ENCODE results near the gene DDX20. TPM values are rescaled to one million over a fixed set of nuclear protein-coding genes. Genes with fewer than 3 reads are reported as not detected.

Gene DDX20
- total RNA-seq, 1 donor from 2014 or later = 5.9 TPM

DNA sequence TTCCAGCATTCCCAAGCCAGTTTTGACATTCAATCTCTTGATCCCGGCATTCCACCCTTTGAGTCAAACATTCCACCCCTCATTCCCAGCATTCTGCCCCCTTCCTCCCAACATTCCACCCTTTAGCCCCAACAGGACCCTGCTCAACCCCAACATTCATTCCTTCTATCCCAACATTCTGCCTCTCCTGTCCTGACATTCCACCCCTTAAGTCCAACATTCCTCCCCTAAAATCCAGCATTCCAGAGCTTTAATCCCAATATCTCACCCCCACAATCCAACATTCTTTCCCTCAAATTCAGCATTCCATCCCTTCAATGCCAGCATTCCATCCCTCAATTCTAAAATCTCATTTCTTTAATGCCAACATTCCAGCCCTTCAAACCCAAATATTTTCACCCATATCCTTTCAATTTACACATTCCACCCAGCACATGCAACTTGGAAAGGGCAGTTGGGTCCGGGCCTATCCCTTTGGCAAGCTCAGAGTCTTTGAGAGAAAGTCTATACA lies 22.9 kb downstream of the DDX20 start:
- H3K27me3 ChIP-seq (ENCODE audit: low read depth) = no peaks in the 10 kb centered on the region
- TF ChIP-seq, protein P1, sequence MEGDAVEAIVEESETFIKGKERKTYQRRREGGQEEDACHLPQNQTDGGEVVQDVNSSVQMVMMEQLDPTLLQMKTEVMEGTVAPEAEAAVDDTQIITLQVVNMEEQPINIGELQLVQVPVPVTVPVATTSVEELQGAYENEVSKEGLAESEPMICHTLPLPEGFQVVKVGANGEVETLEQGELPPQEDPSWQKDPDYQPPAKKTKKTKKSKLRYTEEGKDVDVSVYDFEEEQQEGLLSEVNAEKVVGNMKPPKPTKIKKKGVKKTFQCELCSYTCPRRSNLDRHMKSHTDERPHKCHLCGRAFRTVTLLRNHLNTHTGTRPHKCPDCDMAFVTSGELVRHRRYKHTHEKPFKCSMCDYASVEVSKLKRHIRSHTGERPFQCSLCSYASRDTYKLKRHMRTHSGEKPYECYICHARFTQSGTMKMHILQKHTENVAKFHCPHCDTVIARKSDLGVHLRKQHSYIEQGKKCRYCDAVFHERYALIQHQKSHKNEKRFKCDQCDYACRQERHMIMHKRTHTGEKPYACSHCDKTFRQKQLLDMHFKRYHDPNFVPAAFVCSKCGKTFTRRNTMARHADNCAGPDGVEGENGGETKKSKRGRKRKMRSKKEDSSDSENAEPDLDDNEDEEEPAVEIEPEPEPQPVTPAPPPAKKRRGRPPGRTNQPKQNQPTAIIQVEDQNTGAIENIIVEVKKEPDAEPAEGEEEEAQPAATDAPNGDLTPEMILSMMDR (IDR thresholded peaks at IDR 0.05; ENCODE audit: borderline replicate concordance) = no peak
- H3K4me1 ChIP-seq = peaks cover 8% of the 10 kb centered on the region
- H3K36me3 ChIP-seq = peaks cover 20% of the 10 kb centered on the region
- H3K4me3 ChIP-seq = no peak overlapping the region
- H3K27ac ChIP-seq (replicated peaks) = no peak overlapping the region
- H3K9me3 ChIP-seq (replicated peaks) = no peaks in the 10 kb centered on the region
- intact Hi-C loops (cut with micrococcal nuclease) = no loop called here
- DNase-seq = no peak

DNA sequence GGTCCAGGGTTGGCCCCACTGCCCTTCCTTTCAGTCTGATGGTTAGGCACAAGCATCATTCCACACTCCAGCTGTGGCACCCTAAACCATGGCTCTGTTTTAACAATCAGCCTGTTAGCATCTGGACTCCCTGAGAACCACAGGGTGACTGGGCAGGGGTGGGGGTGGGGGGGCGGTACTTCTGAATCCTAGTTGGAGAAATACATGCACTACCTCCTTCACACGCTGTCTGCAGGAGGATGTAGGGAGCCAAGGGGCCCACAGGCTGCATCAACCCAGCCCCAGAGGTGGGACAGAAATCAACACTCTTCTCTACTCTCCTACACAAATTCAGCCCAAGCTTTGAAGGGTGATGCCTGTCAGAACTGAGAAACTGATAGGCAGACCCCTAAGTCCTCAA lies 23.8 kb downstream of the DDX20 start:
- Histone ChIP-seq H3K4me3 (no peak overlapping the region), H3K9me3 (replicated peaks) (no peaks in the 10 kb centered on the region)
- intact Hi-C loops (cut with micrococcal nuclease) = no loop called here

DNA sequence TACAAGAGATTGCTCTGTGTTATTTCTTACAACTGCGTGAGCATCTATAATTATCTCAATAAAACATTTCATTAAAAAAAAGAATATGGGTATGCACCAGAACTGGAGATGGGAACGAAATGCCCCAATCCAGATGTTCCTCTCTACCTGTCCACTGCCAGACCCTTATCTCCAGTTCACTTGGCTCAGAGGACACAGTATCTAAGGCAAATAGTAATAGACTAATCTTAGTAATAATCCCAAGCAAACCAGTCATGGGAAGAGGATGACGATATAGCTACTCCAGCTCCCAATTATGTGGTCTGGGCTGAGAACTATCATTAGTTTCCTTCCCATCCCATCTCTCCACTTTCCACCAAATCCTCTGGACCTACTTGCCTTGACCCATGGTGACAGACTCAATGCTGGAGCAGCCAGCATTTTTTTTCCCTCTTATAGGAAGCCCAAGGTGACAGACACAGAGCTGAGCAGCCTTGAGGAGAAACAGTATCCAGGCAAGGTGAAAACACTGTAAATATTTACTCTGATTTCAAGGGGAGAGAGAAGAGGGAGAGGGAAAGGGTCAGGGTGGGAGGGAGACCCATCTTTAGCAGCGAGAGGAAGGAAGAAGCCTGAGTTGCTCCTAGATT lies 28.7 kb downstream of the DDX20 start:
- no peak overlapping the region for H3K4me3 ChIP-seq
- no peaks in the 10 kb centered on the region for H3K9me3 ChIP-seq (replicated peaks)
- TF ChIP-seq, protein P1 (IDR thresholded peaks at IDR 0.05; ENCODE audit: borderline replicate concordance) = no peak
- intact Hi-C loops (cut with micrococcal nuclease) = no loop called here
- H3K36me3 ChIP-seq = peaks cover 6% of the 10 kb centered on the region
- H3K27me3 ChIP-seq (ENCODE audit: low read depth) = no peaks in the 10 kb centered on the region
- DNase-seq = no peak
- H3K27ac ChIP-seq (replicated peaks) = no peak overlapping the region
- peaks cover 9% of the 10 kb centered on the region for H3K4me1 ChIP-seq

More for the DNA sequence above, 23.8 kb downstream of the DDX20 start:
- DNase-seq = no peak
- TF ChIP-seq, protein P1 (IDR thresholded peaks at IDR 0.05; ENCODE audit: borderline replicate concordance) = no peak
- Histone ChIP-seq H3K4me1 (peaks cover 8% of the 10 kb centered on the region), H3K27ac (replicated peaks) (no peak overlapping the region), H3K27me3 (ENCODE audit: low read depth) (no peaks in the 10 kb centered on the region), H3K36me3 (peaks cover 16% of the 10 kb centered on the region)

DNA sequence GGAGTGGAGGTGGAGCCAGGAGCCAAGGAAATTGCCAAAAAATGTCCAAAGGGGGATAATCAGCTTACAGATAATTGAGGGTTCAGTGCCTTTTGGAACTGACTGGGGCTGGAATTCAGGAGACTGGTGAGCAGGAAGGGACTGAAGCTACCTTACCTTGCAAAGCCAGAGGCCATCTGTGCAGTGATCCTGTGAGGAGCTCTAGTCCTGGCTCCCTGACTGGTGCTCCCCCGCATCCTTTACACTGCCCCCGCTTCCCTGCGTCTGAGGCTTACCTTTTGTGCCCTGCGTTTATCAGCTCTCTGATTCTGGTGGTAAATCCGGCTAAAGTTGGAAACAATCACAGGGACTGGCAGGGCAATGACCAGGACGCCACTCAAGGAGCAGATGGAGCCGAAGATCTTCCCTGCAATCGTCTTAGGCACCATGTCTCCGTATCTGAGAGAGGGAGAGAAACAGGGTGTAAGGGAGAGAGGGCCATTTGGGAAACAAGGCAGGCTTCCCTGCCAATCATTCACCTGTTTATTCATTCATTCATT lies 31.0 kb downstream of the DDX20 start:
- no peak for DNase-seq
- Histone ChIP-seq H3K4me3 (no peak overlapping the region), H3K9me3 (replicated peaks) (no peaks in the 10 kb centered on the region), H3K4me1 (peaks cover 12% of the 10 kb centered on the region), H3K36me3 (no peaks in the 10 kb centered on the region), H3K27me3 (ENCODE audit: low read depth) (no peaks in the 10 kb centered on the region), H3K27ac (replicated peaks) (no peak overlapping the region)
- intact Hi-C loops (cut with micrococcal nuclease) = no loop called here
- TF ChIP-seq, protein P1 (IDR thresholded peaks at IDR 0.05; ENCODE audit: borderline replicate concordance) = no peak

DNA sequence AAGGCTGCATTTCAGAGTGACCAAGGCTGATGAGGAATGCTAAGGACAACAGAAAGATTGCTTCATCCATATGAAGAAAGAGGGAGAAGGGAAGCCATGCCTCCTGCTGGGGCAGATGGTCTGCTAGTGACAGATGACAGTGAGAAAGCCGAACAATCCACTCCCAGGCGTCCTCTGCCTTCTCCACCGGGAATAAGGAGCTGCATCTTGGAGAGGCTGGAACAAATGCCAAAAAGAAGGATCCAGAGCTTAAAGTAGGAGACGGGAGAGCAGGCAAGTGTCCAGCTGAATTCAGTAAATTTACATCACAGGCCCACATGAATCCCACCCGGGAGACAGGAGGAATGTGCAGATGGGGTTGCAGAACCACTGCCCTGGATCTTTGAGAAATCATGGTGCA lies 33.4 kb downstream of the DDX20 start:
- TF ChIP-seq, protein P1 (IDR thresholded peaks at IDR 0.05; ENCODE audit: borderline replicate concordance) = no peak
- Histone ChIP-seq H3K27me3 (ENCODE audit: low read depth) (no peaks in the 10 kb centered on the region), H3K27ac (replicated peaks) (peak overlapping the region; percentile 37), H3K36me3 (no peaks in the 10 kb centered on the region), H3K9me3 (replicated peaks) (no peaks in the 10 kb centered on the region), H3K4me3 (no peak overlapping the region), H3K4me1 (peaks cover 23% of the 10 kb centered on the region)
- DNase-seq = no peak
- intact Hi-C loops (cut with micrococcal nuclease) = no loop called here
